GM19455 (cell line): ENCODE results near the gene SLC13A5.

ENCODE experiments used
- ATAC-seq: cut with Tn5 transposase; IDR thresholded peaks from one replicate; pipeline ENCODE4 v1.9.1; 2021; ENCODE audit not compliant: unreplicated experiment

SLC13A5 gene

GRCh38 chr17:6684881-6685767 is 28.0 kb downstream of the SLC13A5 start:
- no peak for ATAC-seq

GRCh38 chr17:6684460-6684783 is 28.7 kb downstream of the SLC13A5 start:
- ATAC-seq, result no peak

- no peak for ATAC-seq
Measured at GRCh38 chr17:6683730-6684459, 29.3 kb downstream of the SLC13A5 start.

- no peak for ATAC-seq
Measured at GRCh38 chr17:6683081-6683684, 30.0 kb downstream of the SLC13A5 start.

- ATAC-seq, result no peak
Measured at GRCh38 chr17:6682339-6682738, 30.8 kb downstream of the SLC13A5 start.

GRCh38 chr17:6681671-6682070 is 31.5 kb downstream of the SLC13A5 start:
- no peak for ATAC-seq

GRCh38 chr17:6681176-6681575 is 32.0 kb downstream of the SLC13A5 start:
- no peak for ATAC-seq

- ATAC-seq, result no peak
Measured at GRCh38 chr17:6679241-6679640, 33.9 kb downstream of the SLC13A5 start.

GRCh38 chr17:6677946-6678345 is 35.2 kb downstream of the SLC13A5 start:
- no peak for ATAC-seq

- no peak for ATAC-seq
Measured at GRCh38 chr17:6677158-6677831, 35.9 kb downstream of the SLC13A5 start.

GRCh38 chr17:6676802-6677157 is 36.4 kb downstream of the SLC13A5 start:
- no peak for ATAC-seq

GRCh38 chr17:6675201-6675825 is 37.9 kb downstream of the SLC13A5 start:
- no peak for ATAC-seq

GRCh38 chr17:6674586-6674985 is 38.6 kb downstream of the SLC13A5 start:
- no peak for ATAC-seq

- no peak for ATAC-seq
Measured at GRCh38 chr17:6671431-6671830, 41.7 kb downstream of the SLC13A5 start.

- no peak for ATAC-seq
Measured at GRCh38 chr17:6670999-6671398, 42.2 kb downstream of the SLC13A5 start.

GRCh38 chr17:6670571-6670970 is 42.6 kb downstream of the SLC13A5 start:
- ATAC-seq, result no peak

- ATAC-seq, result no peak
Measured at GRCh38 chr17:6669479-6670212, 43.5 kb downstream of the SLC13A5 start.

GRCh38 chr17:6668727-6669425 is 44.3 kb downstream of the SLC13A5 start:
- no peak for ATAC-seq

- ATAC-seq, result no peak
Measured at GRCh38 chr17:6668219-6668618, 45.0 kb downstream of the SLC13A5 start.

GRCh38 chr17:6667516-6667915 is 45.7 kb downstream of the SLC13A5 start:
- ATAC-seq, result no peak
